Measurements from ENCODE around the gene BRME1.

BRME1 gene

GRCh38 chr19:13850910-13851733 is 54.8 kb downstream of the BRME1 start:
- no peak overlapping the region for H3K4me3 ChIP-seq (ENCODE audit: insufficient read depth, low read length, poor library complexity, severe bottlenecking)
- peaks cover 8% of the 10 kb centered on the region; the same call in 1 of the 2 replicates for H3F3A ChIP-seq (ENCODE audit: insufficient read depth)
- H3K36me3 ChIP-seq (ENCODE audit: low read length): no peaks in the 10 kb centered on the region
- H3K27ac ChIP-seq (ENCODE audit: low read depth, low read length): no peak overlapping the region
- no peak overlapping the region for H2AFZ ChIP-seq (ENCODE audit: low read depth, low read length, severe bottlenecking)
- H4K20me1 ChIP-seq (ENCODE audit: low read depth, low read length): no peaks in the 10 kb centered on the region
- H3K9me3 ChIP-seq (ENCODE audit: insufficient read depth, low read length): no peaks in the 10 kb centered on the region
- H3K9ac ChIP-seq (ENCODE audit: low read length): no peak overlapping the region
- no peaks in the 10 kb centered on the region for H3K79me2 ChIP-seq (ENCODE audit: insufficient read depth, low read length)
- H3K9me2 ChIP-seq (replicated peaks; ENCODE audit: insufficient read depth, low read length): no peaks in the 10 kb centered on the region
- TF ChIP-seq EZH2phosphoT487 (conservative IDR thresholded peaks at IDR 0.05; ENCODE audit: low read length) (no peak), CTCF (IDR thresholded peaks at IDR 0.05; ENCODE audit: insufficient read depth, low read length, poor library complexity, severe bottlenecking) (no peak)
- H3K4me2 ChIP-seq (ENCODE audit: low read depth, low read length, poor library complexity, severe bottlenecking): no peak overlapping the region
- H3K27me3 ChIP-seq (ENCODE audit: low read length): no peaks in the 10 kb centered on the region

- TF ChIP-seq CTCF (IDR thresholded peaks at IDR 0.05; ENCODE audit: insufficient read depth, low read length, poor library complexity, severe bottlenecking): no peak
- no peak for TF ChIP-seq EZH2phosphoT487 (conservative IDR thresholded peaks at IDR 0.05; ENCODE audit: low read length)
- Histone ChIP-seq H3K27me3 (ENCODE audit: low read length) (no peaks in the 10 kb centered on the region), H3F3A (ENCODE audit: insufficient read depth) (peaks cover 8% of the 10 kb centered on the region; the same call in 1 of the 2 replicates), H3K36me3 (ENCODE audit: low read length) (no peaks in the 10 kb centered on the region), H3K79me2 (ENCODE audit: insufficient read depth, low read length) (no peaks in the 10 kb centered on the region), H3K9ac (ENCODE audit: low read length) (no peak overlapping the region), H2AFZ (ENCODE audit: low read depth, low read length, severe bottlenecking) (no peak overlapping the region), H4K20me1 (ENCODE audit: low read depth, low read length) (no peaks in the 10 kb centered on the region), H3K4me3 (ENCODE audit: insufficient read depth, low read length, poor library complexity, severe bottlenecking) (no peak overlapping the region), H3K9me2 (replicated peaks; ENCODE audit: insufficient read depth, low read length) (no peaks in the 10 kb centered on the region), H3K27ac (ENCODE audit: low read depth, low read length) (no peak overlapping the region), H3K4me2 (ENCODE audit: low read depth, low read length, poor library complexity, severe bottlenecking) (no peak overlapping the region), H3K9me3 (ENCODE audit: insufficient read depth, low read length) (no peaks in the 10 kb centered on the region)
These were observed 55.7 kb downstream of the BRME1 start for GRCh38 chr19:13849991-13850909.

GRCh38 chr19:13848798-13849676 is 56.9 kb downstream of the BRME1 start:
- Histone ChIP-seq H3K9me3 (ENCODE audit: insufficient read depth, low read length) (no peaks in the 10 kb centered on the region), H3K27me3 (ENCODE audit: low read length) (no peaks in the 10 kb centered on the region), H3K27ac (ENCODE audit: low read depth, low read length) (no peak overlapping the region), H2AFZ (ENCODE audit: low read depth, low read length, severe bottlenecking) (no peak overlapping the region), H3F3A (ENCODE audit: insufficient read depth) (peaks cover 8% of the 10 kb centered on the region; the same call in 1 of the 2 replicates), H3K79me2 (ENCODE audit: insufficient read depth, low read length) (no peaks in the 10 kb centered on the region), H3K9me2 (replicated peaks; ENCODE audit: insufficient read depth, low read length) (no peaks in the 10 kb centered on the region), H3K4me3 (ENCODE audit: insufficient read depth, low read length, poor library complexity, severe bottlenecking) (no peak overlapping the region), H3K9ac (ENCODE audit: low read length) (no peak overlapping the region), H4K20me1 (ENCODE audit: low read depth, low read length) (no peaks in the 10 kb centered on the region), H3K4me2 (ENCODE audit: low read depth, low read length, poor library complexity, severe bottlenecking) (no peak overlapping the region), H3K36me3 (ENCODE audit: low read length) (no peaks in the 10 kb centered on the region)
- TF ChIP-seq EZH2phosphoT487 (conservative IDR thresholded peaks at IDR 0.05; ENCODE audit: low read length) (no peak), CTCF (IDR thresholded peaks at IDR 0.05; ENCODE audit: insufficient read depth, low read length, poor library complexity, severe bottlenecking) (no peak)
